NCI-H2107 treated with DMSO at 0.1 percent for 48 hours (cell line): ENCODE data around the gene JSRP1.
"Not testable (repeated sequence)": the region's sequence is repeated elsewhere in the genome, so short reads cannot be mapped to it uniquely, and the experiment has no call there.

Experiments
- DNase-seq: peaks from one replicate; lab custom pipeline; 2025; ENCODE audit not compliant: unreplicated experiment; lab: John Stamatoyannopoulos, UW

Gene JSRP1

DNA sequence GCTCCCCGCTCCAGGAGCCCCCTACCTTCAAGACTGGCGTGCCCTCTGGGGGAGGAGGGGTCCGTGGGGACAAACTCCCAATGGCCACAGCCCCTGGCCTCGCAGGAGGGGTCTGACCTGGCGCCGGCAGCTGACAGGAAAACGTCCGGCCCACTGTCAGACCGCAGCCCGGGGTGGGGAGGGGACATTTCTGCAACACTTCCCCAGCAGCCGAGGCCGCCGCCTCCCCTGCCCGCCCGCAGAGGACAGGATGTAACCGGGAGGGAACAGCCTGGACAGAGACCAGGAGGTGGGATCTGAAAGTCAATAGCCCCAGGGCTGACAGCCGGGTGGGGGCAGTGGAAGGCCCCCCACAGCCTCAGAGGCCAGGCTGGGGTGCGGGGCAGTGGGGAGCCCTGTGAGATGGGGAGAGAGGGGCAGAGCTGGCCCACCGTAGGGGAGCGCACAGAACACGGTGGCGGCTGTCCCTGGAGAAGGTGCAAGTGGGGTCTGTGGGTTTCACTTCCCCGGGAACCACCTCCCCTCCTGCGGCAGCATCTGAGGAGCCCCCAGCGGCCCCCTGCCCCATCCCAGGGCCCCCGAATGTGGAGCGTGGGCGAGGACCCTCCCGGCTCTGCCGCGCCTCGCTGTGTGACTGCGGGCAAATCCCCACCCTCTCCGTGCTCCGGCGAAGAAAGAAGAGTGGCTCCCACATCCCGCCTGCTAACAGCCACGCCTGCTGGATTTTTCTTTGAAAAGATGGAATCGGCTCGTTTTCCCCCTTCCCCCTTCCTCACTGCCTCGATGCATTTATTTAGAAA is 26.0 kb upstream of the JSRP1 start, which contains the start of gene PEAK3:
Gene PEAK3 (minus strand): TSS at position 114 of the 800 bp plus-strand sequence. CDS start 1,244 bp downstream, outside the sequence.
- no peak for DNase-seq

DNA sequence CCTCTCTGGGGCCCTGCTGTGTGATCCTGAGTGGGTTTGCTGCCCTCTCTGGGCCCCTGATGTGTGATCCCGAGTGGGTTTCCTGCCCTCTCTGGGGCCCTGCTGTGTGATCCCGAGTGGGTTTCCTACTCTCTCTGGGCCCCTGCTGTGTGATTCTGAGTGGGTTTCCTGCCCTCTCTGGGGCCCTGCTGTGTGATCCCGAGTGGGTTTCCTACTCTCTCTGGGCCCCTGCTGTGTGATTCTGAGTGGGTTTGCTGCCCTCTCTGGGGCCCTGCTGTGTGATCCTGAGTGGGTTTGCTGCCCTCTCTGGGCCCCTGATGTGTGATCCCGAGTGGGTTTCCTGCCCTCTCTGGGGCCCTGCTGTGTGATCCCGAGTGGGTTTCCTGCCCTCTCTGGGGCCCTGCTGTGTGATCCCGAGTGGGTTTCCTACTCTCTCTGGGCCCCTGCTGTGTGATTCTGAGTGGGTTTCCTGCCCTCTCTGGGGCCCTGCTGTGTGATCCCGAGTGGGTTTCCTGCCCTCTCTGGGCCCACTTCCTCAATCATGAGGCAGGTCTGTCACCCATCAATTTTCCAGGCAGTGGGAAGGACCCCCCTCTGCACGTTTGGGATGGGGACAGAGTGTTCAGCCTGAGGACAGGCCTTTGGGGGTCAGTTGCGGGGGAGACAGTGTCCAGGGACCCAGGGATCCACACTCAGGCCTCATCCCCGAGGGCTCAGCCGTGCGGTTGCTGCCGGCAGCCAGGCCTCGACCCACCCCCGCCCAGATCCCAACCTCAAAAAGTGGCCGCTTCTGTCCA is 25.2 kb upstream of the JSRP1 start:
- DNase-seq: not testable (repeated sequence)

GRCh38 chr19:2280633-2281264 is 24.5 kb upstream of the JSRP1 start:
- no peak for DNase-seq

DNA sequence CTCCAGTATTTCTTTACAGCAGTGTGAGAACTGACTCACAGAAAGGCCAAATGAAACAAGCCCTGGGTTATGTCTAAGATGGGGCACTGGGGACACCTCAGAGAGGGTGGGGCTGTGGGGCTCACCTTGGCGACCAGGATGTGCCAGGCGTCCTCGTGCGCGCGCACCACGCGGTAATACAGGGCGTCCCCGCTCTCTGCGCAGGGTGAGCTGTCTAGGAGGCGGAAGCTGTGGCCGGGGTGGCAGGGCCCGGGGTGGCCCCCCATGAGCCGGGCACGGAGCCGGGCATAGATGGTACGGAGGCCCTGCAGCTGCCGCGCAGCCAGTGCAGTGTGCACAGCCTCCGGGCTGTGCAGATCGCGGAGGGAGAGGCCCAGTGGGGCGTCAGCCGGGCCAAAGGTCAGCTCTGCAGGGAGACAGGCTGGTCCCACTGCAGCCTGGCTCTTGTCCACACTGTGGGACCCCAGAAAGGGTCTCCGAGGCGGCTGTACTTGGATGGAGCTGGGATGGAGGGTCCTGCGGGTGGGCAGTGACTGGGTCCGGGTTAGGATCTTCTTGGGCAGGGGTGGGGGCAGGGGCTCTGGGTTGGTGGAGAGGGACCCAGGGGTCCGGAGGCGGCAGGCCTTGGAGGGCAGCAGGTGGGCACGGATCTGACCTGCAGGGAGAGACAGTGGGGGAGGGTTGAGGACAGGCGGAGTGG is 22.4 kb upstream of the JSRP1 start:
- no peak for DNase-seq

DNA sequence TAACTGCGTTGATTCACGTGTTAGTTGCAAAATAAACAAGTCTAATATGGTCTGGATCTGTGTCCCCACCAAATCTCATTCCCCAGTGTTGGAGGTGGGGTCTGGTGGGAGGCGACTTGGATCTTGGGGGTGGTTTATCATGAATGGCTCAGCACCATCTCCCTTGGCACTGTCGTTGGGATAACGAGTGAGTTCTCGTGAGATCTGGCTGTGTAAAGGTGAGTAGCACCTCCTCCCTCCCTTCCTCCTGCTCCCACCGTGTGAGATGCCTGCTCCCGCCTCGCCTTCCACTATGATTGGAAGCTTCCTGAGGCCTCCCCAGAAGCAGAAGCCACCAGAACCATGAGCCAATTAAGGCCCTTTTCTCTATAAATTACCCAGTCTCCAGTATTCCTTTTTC is 20.9 kb upstream of the JSRP1 start:
- no peak for DNase-seq

DNA sequence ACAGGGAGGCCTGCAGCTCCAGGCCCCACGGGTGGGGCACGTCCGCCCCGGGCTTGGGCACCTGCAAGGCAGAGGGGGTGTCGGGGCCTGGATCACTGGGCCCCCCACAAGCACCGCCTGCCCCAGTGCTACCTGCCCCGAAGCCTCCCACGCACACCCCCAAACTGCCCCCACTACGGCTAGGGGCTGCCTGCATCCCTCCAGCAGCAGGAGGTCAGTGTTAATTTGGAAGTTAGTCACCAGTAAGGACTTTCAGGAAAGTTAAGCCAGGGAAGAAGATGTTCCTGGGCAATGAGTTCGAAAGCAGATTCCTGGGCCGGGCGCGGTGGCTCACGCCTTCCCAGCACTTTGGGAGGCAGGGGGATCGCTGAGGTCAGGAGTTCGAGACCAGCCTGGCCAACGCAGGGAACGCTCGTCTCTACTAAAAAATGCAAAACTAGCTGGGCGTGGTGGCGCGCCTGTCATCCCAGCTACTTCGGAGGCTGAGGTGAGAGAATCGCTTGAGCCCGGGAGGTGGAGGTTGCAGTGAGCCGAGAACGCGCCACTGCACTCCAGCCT is 20.3 kb upstream of the JSRP1 start:
- DNase-seq: no peak

DNA sequence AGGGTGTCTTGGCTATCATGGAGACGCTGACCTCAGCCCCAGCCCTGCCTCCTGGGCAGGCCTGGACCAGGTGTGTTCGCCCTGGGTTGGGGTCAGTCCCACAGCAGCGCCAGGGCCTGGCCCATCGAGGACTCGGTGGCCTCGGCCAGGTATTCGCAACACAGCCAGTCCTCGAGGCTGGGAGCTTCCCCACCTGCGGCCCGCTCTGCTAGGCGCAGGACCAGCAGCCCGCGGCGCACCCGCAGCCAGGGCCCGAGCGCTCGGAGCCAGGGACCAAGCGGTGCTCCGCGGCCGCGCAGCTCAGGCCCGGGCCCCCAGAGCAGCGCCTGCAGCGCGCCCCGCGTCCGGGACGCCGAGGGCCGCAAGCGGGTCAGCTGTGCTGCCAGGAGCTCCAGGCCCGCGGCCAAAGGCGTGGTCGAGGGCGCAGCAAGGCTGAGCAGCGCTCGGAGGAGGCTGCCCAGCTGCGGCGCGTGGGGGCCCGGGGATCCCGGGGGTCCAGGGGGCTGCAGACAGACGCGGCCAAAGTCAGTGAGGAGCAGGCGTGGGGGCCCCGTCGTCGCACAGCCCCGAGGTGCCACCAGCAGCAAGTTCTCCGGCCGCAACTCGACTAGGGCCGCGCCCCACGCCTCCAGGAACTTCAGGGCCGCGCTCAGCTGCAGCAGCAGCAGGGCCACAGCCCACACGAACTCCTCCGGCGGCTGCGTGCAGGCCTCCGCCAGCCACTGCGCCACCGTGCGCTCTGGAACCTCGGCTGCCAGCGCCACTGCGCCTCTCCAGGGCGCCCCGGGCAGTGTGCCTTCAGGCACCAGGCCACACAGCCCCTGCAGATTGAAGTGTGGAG is 19.6 kb upstream of the JSRP1 start:
- no peak for DNase-seq

DNA sequence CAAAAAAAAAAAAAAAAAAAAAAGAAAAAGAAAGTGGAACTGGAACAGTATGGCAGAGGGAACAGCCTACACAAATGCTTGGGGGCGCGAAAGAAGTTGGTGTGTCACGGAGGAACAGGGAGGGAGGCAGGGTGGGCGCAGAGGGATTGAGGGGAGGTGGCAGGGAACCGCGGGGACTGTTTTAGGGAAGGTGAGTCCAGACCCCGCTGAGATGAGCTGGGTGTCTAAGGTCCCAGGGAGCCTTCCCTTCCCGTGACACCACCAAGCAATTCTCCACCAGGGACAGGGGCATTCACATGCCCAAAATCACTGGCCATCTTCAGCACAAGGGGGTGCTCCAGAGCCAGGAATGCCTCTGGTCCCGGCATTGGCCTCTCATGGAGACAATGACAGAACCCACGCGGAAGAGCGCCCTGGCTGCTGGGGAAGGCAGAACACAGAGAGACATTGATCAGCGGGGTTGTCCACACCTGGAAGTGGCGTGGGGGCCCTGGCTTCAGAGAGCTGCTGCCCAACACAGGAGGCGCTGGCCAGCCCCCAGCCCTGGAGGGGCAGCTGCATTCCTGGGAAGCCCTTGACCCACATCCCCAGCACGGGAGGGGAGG is 18.8 kb upstream of the JSRP1 start:
- peak; percentile 40 for DNase-seq

GRCh38 chr19:2274185-2274711 is 18.0 kb upstream of the JSRP1 start:
- no peak for DNase-seq

DNA sequence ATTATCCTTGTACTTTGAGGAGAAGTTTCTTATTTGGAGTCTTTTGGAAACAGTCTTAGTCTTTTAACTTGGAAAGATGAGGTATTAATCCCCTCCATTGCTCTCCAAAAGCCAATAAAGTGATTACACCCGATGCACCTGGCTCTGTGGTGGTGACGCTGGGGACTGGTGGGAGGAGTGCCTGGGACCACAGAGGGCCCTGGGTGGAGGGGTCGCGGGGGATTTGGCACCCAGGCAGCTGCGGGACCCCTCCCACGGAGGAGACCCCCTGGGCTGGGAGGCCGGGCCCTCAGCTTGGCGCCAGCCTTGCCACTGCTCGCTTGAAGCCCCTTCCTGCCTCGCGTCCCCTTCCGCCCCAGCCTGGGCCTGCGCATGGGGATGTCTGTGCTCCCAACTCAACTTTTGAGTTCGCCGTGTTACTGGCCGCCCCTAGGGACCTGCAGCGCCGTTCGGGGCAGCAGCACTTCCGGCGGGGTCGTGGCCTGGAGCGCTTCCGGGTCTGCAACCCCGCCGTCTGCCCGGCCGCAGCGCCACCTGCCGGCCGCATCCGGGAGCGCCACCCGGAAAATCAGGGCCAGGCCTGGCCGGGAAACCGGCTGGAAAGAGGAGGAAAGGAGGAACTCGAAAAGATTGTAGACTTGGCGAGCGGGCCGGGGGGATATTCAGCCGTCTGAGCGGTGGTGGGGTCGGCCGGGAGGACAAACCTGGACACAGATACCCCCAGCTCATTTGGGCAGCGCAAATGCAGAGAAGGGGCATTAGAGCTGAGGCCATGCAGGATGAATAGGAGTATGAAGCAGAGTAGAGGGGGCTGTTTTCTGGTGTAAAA is 17.4 kb upstream of the JSRP1 start:
- DNase-seq: peak; percentile 55

- DNase-seq: no peak
Measured at GRCh38 chr19:2271234-2272103, 15.3 kb upstream of the JSRP1 start.

DNA sequence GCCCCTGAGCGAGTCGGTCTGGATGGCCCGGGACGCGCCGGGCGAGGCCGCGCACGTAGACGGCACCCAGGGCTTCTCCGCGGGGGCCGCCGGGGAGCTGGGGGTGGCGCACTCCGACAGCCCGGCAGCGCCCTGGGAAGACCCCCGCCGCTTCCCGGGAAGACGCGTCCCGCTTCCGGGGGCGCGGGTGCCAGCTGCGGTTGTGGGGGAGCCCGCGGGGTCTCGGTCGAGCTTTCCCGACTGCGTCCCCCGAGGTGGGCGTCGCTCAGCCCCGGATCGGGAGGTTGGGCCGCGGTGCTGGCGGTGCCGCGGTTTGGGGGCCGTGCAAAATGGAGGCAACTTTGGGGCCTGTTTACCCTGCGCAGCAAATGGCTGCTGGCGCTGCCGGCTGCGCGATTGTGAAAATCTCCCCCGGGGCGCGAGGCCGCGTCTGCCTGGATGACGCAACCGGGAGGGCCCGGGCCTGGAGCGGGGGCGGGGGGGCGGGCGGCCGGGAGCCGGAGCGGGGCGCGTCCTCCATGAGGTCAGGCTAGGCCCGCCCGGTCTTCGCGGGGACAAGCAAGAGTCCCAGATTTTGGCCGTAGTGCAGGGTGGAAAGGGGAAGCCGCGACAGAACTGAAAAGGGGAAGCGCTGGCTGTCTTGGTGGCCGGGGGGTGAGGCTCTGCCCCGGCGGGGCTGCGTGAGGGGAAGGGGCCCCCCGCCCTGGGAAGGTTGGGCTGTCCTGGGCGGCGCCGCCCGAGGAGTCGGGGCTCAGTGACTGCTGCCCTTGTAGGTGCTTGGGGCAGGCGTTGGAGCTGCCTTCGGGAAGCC is 14.4 kb upstream of the JSRP1 start:
- DNase-seq: no peak

GRCh38 chr19:2270157-2270422 is 13.9 kb upstream of the JSRP1 start:
- no peak for DNase-seq

- peak; percentile 92 for DNase-seq
Measured at GRCh38 chr19:2269244-2270156, 13.3 kb upstream of the JSRP1 start.

GRCh38 chr19:2268861-2269243 is 12.6 kb upstream of the JSRP1 start:
- DNase-seq: no peak

GRCh38 chr19:2268480-2268830 is 12.2 kb upstream of the JSRP1 start:
- DNase-seq: no peak
